ENCODE data around the gene STXBP5. TPM values are rescaled to one million over a fixed set of nuclear protein-coding genes. Genes with fewer than 3 reads are reported as not detected.
A peak's percentile ranks its signal among the peaks of the same experiment; 100 is the strongest.

Gene STXBP5
- total and polyA plus RNA-seq, 2 of the 4 experiments (the other 2 are of a cell fraction) = 13.2 to 46.4 TPM

DNA sequence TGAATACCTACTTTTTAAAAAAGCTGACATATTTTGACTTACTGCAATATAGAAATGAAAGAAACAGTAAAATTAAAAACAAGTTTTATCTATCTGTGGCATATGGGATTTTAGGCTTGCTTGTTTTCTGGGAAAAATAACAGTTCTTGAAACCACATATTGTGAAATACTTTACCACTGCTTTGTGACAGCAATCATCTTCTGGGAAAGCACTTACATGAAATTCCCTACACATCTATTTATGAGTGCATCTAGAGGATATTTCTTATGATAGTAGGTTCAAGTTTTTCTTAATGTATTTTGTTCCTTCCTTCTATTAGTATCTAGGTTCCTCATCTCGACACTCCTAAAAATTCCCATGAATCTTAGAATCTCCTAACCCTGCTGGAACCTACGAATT is 75.2 kb downstream of the STXBP5 start:
- Histone ChIP-seq H2BK15ac (ENCODE audit: low read depth, low read length) (no peak overlapping the region), H3K23ac (ENCODE audit: low read depth, low read length) (no peak overlapping the region), H3K14ac (replicated peaks; ENCODE audit: low read depth, low read length) (no peak overlapping the region), H3K36me3 (ENCODE audit: control insufficient read depth, insufficient read depth, low read length) (peaks cover 10% of the 10 kb centered on the region), H2AK9ac (replicated peaks; ENCODE audit: low read depth, low read length, poor library complexity) (no peak overlapping the region), H4K5ac (ENCODE audit: low read depth, low read length) (no peak overlapping the region), H3K4me3 (ENCODE audit: insufficient read depth, low read depth, low read length) (no peak overlapping the region), H2AFZ (replicated peaks; ENCODE audit: low read length, poor library complexity) (no peak overlapping the region), H2AK5ac (ENCODE audit: low read depth, low read length) (no peak overlapping the region), H3K56ac (ENCODE audit: extremely low read depth, insufficient read depth, low read length) (no peak overlapping the region), H3K9ac (ENCODE audit: low read depth, low read length) (no peak overlapping the region), H2BK120ac (ENCODE audit: low read depth, low read length) (no peak overlapping the region), H3K27ac (ENCODE audit: insufficient read depth, low read length) (no peak overlapping the region), H4K20me1 (ENCODE audit: insufficient read depth, low read length) (no peaks in the 10 kb centered on the region), H4K8ac (ENCODE audit: low read depth in 2 of 2, low read length in 2 of 2) (no peak overlapping the region), H4K91ac (ENCODE audit: insufficient read depth, low read depth, low read length) (no peak overlapping the region), H3K4me2 (ENCODE audit: low read depth, low read length) (no peak overlapping the region), H3K9me3 (ENCODE audit: control insufficient read depth, insufficient read depth, low read length) (no peaks in the 10 kb centered on the region), H3K4me1 (ENCODE audit: control insufficient read depth, insufficient read depth, low read length) (peaks cover 1% of the 10 kb centered on the region), H3K79me1 (ENCODE audit: low read depth in 1 of 2, low read length in 2 of 2) (peaks cover 0 to 12% of the 10 kb centered on the region in 2 experiments; a peak in 2 of 4 replicates), H3K18ac (ENCODE audit: low read depth, low read length) (no peak overlapping the region), H3K4ac (ENCODE audit: low read depth, low read length) (no peak overlapping the region), H3K27me3 (ENCODE audit: control insufficient read depth, insufficient read depth, low read length) (no peaks in the 10 kb centered on the region), H2BK5ac (ENCODE audit: low read depth, low read length, poor library complexity, severe bottlenecking) (no peak overlapping the region), H2BK20ac (ENCODE audit: low read depth, low read length) (no peak overlapping the region), H3K9me1 (ENCODE audit: insufficient read depth, low read length) (no peaks in the 10 kb centered on the region)
- no CpG with 5 or more reads among the region's 2 CpGs for WGBS, 2 experiments (ENCODE audit: extremely low coverage in 2 of 2, insufficient read length in 1 of 2)
- dilution Hi-C loops (cut with HindIII; ENCODE audit: low sequenced_read_pairs, unreplicated experiment) = no loop called here
- intact Hi-C loops (cut with micrococcal nuclease) = no loop called here
- in situ Hi-C loops (cut with MboI; ENCODE audit: low sequenced_read_pairs) = no loop called here
- ATAC-seq (ENCODE audit: low read depth) (no peak), DNase-seq (peak; percentile 50)
- ChIA-PET POLR2A (ENCODE audit: unreplicated experiment) (no interaction called here), CTCF (no interaction called here)
- no peak for TF ChIP-seq RCOR1 (IDR thresholded peaks at IDR 0.05; ENCODE audit: insufficient replicate concordance, low read length)
- no peak for TF ChIP-seq POLR2A (IDR thresholded peaks at IDR 0.05; ENCODE audit: low read depth, low read length)
- TF ChIP-seq, protein P1, sequence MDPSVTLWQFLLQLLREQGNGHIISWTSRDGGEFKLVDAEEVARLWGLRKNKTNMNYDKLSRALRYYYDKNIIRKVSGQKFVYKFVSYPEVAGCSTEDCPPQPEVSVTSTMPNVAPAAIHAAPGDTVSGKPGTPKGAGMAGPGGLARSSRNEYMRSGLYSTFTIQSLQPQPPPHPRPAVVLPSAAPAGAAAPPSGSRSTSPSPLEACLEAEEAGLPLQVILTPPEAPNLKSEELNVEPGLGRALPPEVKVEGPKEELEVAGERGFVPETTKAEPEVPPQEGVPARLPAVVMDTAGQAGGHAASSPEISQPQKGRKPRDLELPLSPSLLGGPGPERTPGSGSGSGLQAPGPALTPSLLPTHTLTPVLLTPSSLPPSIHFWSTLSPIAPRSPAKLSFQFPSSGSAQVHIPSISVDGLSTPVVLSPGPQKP (IDR thresholded peaks at IDR 0.05; ENCODE audit: borderline replicate concordance, low read depth, low read length) = no peak
- no peak for TF ChIP-seq CHD1 (IDR thresholded peaks at IDR 0.05; ENCODE audit: low read depth, low read length)
- peak; percentile 86 for TF ChIP-seq CEBPB (IDR thresholded peaks at IDR 0.05; ENCODE audit: low read depth, low read length)
- no peak for TF ChIP-seq MAZ (IDR thresholded peaks at IDR 0.05; ENCODE audit: borderline replicate concordance, low read depth, low read length)
- TF ChIP-seq FOS (IDR thresholded peaks at IDR 0.05; ENCODE audit: low read depth, low read length) = no peak
- TF ChIP-seq MAFK (IDR thresholded peaks at IDR 0.05; ENCODE audit: low read depth, low read length) = no peak
- no TSS peak for BruUV-seq (replicated peaks)

All from IMR-90 (cell line).